IMR-90 (cell line): ENCODE measurements around the gene RIPOR3. TPM values are rescaled to one million over a fixed set of nuclear protein-coding genes. Genes with fewer than 3 reads are reported as not detected.

Source experiments
- ATAC-seq: fragments of 200-7000 bp; cut with Tn5 transposase; 2 replicates; pipeline ENCODE4 v1.9.1; 2020; ENCODE audit warnings: low read depth, mild to moderate bottlenecking, moderate library complexity
- BruUV-seq: library from RNA; stranded (reverse); fragments of 400-500 nt; replicated peaks from 2 replicates; lab custom pipeline; 2021; lab: Mats Ljungman, UMichigan
- CTCF ChIA-PET: fragments of 300-600 bp; formaldehyde crosslinking; extraction: SDS; loops from one replicate; lab custom pipeline; 2021; ENCODE audit warnings: antibody characterized with exemption; lab: Yijun Ruan, JAX
- POLR2A ChIA-PET: fragments of 300-600 bp; sonication (Branson Sonifier 250); formaldehyde crosslinking; loops from one replicate; lab custom pipeline; 2022; ENCODE audit warnings: antibody characterized with exemption; ENCODE audit not compliant: unreplicated experiment; lab: Charles Lee
- DNase-seq: peaks from one replicate; pipeline ENCODE4 v3.0.0; 2013
- H2AFZ ChIP-seq: replicated peaks from 2 replicates; pipeline ENCODE3; 2013; ENCODE audit warnings: low read length, mild to moderate bottlenecking; ENCODE audit not compliant: poor library complexity
- H2AK5ac ChIP-seq: 2 replicates; pipeline ENCODE4 v1.6.1; 2013; ENCODE audit warnings: low read depth, low read length, inconsistent platforms
- H2AK9ac ChIP-seq: replicated peaks from 2 replicates; pipeline ENCODE3; 2013; ENCODE audit warnings: mild to moderate bottlenecking, low read depth, low read length, moderate library complexity; ENCODE audit not compliant: poor library complexity
- H2BK120ac ChIP-seq: 2 replicates; pipeline ENCODE4 v1.6.1; 2013; ENCODE audit warnings: low read depth, low read length, inconsistent platforms
- H2BK15ac ChIP-seq: 3 replicates; pipeline ENCODE4 v1.6.1; 2013; ENCODE audit warnings: low read depth, low read length, inconsistent platforms
- H2BK20ac ChIP-seq: 2 replicates; pipeline ENCODE4 v1.6.1; 2013; ENCODE audit warnings: low read depth, mild to moderate bottlenecking, inconsistent platforms, low read length, moderate library complexity
- H2BK5ac ChIP-seq: 2 replicates; pipeline ENCODE4 v1.6.1; 2013; ENCODE audit warnings: mild to moderate bottlenecking, low read depth, low read length, inconsistent platforms; ENCODE audit not compliant: poor library complexity, severe bottlenecking
- H3K14ac ChIP-seq: replicated peaks from 2 replicates; pipeline ENCODE4 v1.6.1; 2013; ENCODE audit warnings: low read depth, low read length, inconsistent platforms
- H3K18ac ChIP-seq: 2 replicates; pipeline ENCODE4 v1.6.1; 2013; ENCODE audit warnings: low read depth, low read length, control low read depth
- H3K23ac ChIP-seq: 2 replicates; pipeline ENCODE4 v1.6.1; 2013; ENCODE audit warnings: low read depth, low read length, inconsistent platforms
- H3K27ac ChIP-seq: 2 replicates; pipeline ENCODE4 v1.5.1; 2013; ENCODE audit warnings: mild to moderate bottlenecking, control low read depth, low read length; ENCODE audit not compliant: insufficient read depth
- H3K27me3 ChIP-seq: 2 replicates; pipeline ENCODE4 v1.6.1; 2013; ENCODE audit warnings: low read length; ENCODE audit not compliant: control insufficient read depth, insufficient read depth
- H3K36me3 ChIP-seq: 2 replicates; pipeline ENCODE4 v1.6.1; 2013; ENCODE audit warnings: low read length, mixed read lengths; ENCODE audit not compliant: control insufficient read depth, insufficient read depth
- H3K4ac ChIP-seq: 2 replicates; pipeline ENCODE4 v1.6.1; 2013; ENCODE audit warnings: low read depth, low read length, inconsistent platforms
- H3K4me1 ChIP-seq: 2 replicates; pipeline ENCODE4 v1.6.1; 2013; ENCODE audit warnings: low read length, mixed read lengths; ENCODE audit not compliant: control insufficient read depth, insufficient read depth
- H3K4me2 ChIP-seq: 2 replicates; pipeline ENCODE4 v1.6.1; 2013; ENCODE audit warnings: low read depth, mild to moderate bottlenecking, control low read depth, low read length, moderate library complexity
- H3K4me3 ChIP-seq: 2 replicates; pipeline ENCODE4 v1.5.1; 2013; ENCODE audit warnings: low read depth, mild to moderate bottlenecking, control low read depth, low read length, moderate library complexity; ENCODE audit not compliant: insufficient read depth
- H3K56ac ChIP-seq: 2 replicates; pipeline ENCODE4 v1.6.1; 2013; ENCODE audit warnings: low read length, inconsistent platforms; ENCODE audit not compliant: insufficient read depth; ENCODE audit errors: extremely low read depth
- H3K79me1 ChIP-seq, 2 experiments: 2 replicates each; pipeline ENCODE4 v1.6.1; 2013; ENCODE audit warnings: low read length in 2 of 2, inconsistent platforms in 1 of 2, low read depth in 1 of 2
- H3K9ac ChIP-seq: 2 replicates; pipeline ENCODE4 v1.6.1; 2013; ENCODE audit warnings: low read depth, low read length, control low read depth
- H3K9me1 ChIP-seq: 2 replicates; pipeline ENCODE4 v1.6.1; 2013; ENCODE audit warnings: low read length, inconsistent platforms; ENCODE audit not compliant: insufficient read depth
- H3K9me3 ChIP-seq: 2 replicates; pipeline ENCODE4 v1.6.1; 2013; ENCODE audit warnings: low read length; ENCODE audit not compliant: control insufficient read depth, insufficient read depth
- H4K20me1 ChIP-seq: 2 replicates; pipeline ENCODE4 v1.6.1; 2013; ENCODE audit warnings: low read length, inconsistent platforms; ENCODE audit not compliant: insufficient read depth
- H4K5ac ChIP-seq: 2 replicates; pipeline ENCODE4 v1.6.1; 2013; ENCODE audit warnings: mild to moderate bottlenecking, low read depth, low read length, control low read depth
- H4K8ac ChIP-seq, 2 experiments: 2 replicates each; pipeline ENCODE4 v1.6.1; 2013; ENCODE audit warnings: low read depth in 2 of 2, low read length in 2 of 2, control low read depth in 1 of 2, inconsistent platforms in 1 of 2
- H4K91ac ChIP-seq: 2 replicates; pipeline ENCODE4 v1.6.1; 2013; ENCODE audit warnings: low read depth, low read length, inconsistent platforms; ENCODE audit not compliant: insufficient read depth
- BHLHE40 ChIP-seq: fragments of 150-350 bp; IDR thresholded peaks from 2 replicates; pipeline ENCODE4 v1.6.1; 2016; ENCODE audit warnings: mild to moderate bottlenecking, low read depth, low read length
- CHD1 ChIP-seq: IDR thresholded peaks from 2 replicates; pipeline ENCODE4 v1.6.1; 2012; ENCODE audit warnings: low read depth, low read length, improper control_type of control experiment
- CTCF ChIP-seq: conservative IDR thresholded peaks from 2 replicates; pipeline ENCODE4 v1.5.1; 2012; ENCODE audit warnings: mild to moderate bottlenecking, low read depth, low read length, improper control_type of control experiment
- FOS ChIP-seq: fragments of 150-350 bp; IDR thresholded peaks from 2 replicates; pipeline ENCODE4 v1.6.1; 2016; ENCODE audit warnings: low read depth, low read length
- MAFK ChIP-seq: IDR thresholded peaks from 2 replicates; pipeline ENCODE4 v1.6.1; 2012; ENCODE audit warnings: low read depth, low read length, improper control_type of control experiment
- MAZ ChIP-seq: IDR thresholded peaks from 2 replicates; pipeline ENCODE4 v1.6.1; 2012; ENCODE audit warnings: low read depth, mild to moderate bottlenecking, low read length, improper control_type of control experiment, moderate library complexity, borderline replicate concordance
- MXI1 ChIP-seq: IDR thresholded peaks from 2 replicates; pipeline ENCODE4 v1.6.1; 2012; ENCODE audit warnings: low read depth, mild to moderate bottlenecking, low read length, moderate library complexity, borderline replicate concordance
- NFE2L2 ChIP-seq: fragments of 150-350 bp; IDR thresholded peaks from 2 replicates; pipeline ENCODE4 v1.6.1; 2016; ENCODE audit warnings: low read depth, mild to moderate bottlenecking, low read length
- POLR2A ChIP-seq: IDR thresholded peaks from 2 replicates; pipeline ENCODE4 v1.6.1; 2012; ENCODE audit warnings: mild to moderate bottlenecking, low read depth, low read length
- RCOR1 ChIP-seq: IDR thresholded peaks from 2 replicates; pipeline ENCODE4 v1.6.1; 2012; ENCODE audit warnings: mild to moderate bottlenecking, low read length, improper control_type of control experiment; ENCODE audit not compliant: insufficient replicate concordance
- RFX5 ChIP-seq: IDR thresholded peaks from 2 replicates; pipeline ENCODE4 v1.8.0; 2012; ENCODE audit warnings: low read depth, mild to moderate bottlenecking, low read length, moderate library complexity
- SMC3 ChIP-seq: fragments of 150-350 bp; IDR thresholded peaks from 2 replicates; pipeline ENCODE4 v1.6.1; 2016; ENCODE audit warnings: low read depth, mild to moderate bottlenecking, antibody characterized with exemption, low read length, moderate library complexity
- USF2 ChIP-seq: fragments of 150-350 bp; IDR thresholded peaks from 2 replicates; pipeline ENCODE4 v1.6.1; 2017; ENCODE audit warnings: mild to moderate bottlenecking, antibody characterized with exemption, low read length, low read depth
- WGBS, 2 experiments: methylation state at CpG; one replicate each; pipeline versions ENCODE4 v1.1.5 to v1.1.7; 2013; ENCODE audit warnings: missing lambda C conversion rate in 2 of 2; ENCODE audit not compliant: insufficient read length in 1 of 2; ENCODE audit errors: extremely low coverage in 2 of 2; 5-methylcytosine and 5-hydroxymethylcytosine counted together
- dilution Hi-C: fragments of 300-500 bp; cut with HindIII; formaldehyde crosslinking; loops from one replicate; pipeline ENCODE4 v1.14.3; 2018; ENCODE audit warnings: low sequenced_read_pairs; ENCODE audit not compliant: unreplicated experiment
- in situ Hi-C: fragments of 300-500 bp; cut with MboI; formaldehyde crosslinking; loops from 3 replicates; pipeline ENCODE4 v1.14.3; 2019; ENCODE audit warnings: low sequenced_read_pairs, inconsistent platforms, mixed read lengths
- intact Hi-C: fragments of 100-400 bp; cut with micrococcal nuclease; formaldehyde crosslinking; loops from 2 replicates; pipeline ENCODE4 v1.10.0; 2022
- polyA plus RNA-seq, 3 experiments: library from polyadenylated mRNA; depleted of rRNA; stranded (reverse); fragments of >200 nt; gene quantifications; 2 replicates each; pipeline ENCODE4 v1.2.3, GENCODE V29; 2012; ENCODE audit warnings: low replicate concordance in 1 of 3
- total RNA-seq: library from RNA; depleted of rRNA; stranded (reverse); fragments of >200 nt; gene quantifications from 2 replicates; pipeline ENCODE4 v1.2.3, GENCODE V29; 2012
- TF ChIP-seq, protein P1 (sequence below): fragments of 150-350 bp; IDR thresholded peaks from 2 replicates; pipeline ENCODE4 v1.6.1; 2016; ENCODE audit warnings: low read depth, mild to moderate bottlenecking, low read length, moderate library complexity, borderline replicate concordance

RIPOR3 gene
- total and polyA plus RNA-seq, 2 of the 4 experiments (the other 2 are of a cell fraction), result 0.54 to 1.7 TPM

DNA sequence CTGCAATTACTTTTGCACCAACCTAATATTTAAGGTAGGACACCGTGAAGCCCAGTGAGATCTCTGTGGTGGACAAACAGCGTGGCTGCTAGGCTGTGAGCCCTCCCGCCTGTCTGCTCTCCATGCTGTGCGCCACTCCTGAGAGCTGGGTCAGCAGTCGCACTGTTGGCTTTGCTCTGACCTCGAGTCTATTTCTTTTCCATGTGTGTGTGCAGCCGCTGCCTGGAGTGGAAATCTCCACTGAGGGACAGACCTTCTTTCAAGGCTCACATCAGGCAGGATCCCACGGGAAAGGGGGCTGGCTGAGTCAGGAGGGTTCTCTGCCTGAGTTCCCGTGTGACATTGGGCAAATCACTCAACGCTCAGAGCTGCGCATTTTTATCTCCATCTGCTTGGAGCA, 27.1 kb downstream of the RIPOR3 start:
- H3K9me3 ChIP-seq, result no peaks in the 10 kb centered on the region
- no peak overlapping the region for H3K18ac ChIP-seq
- H3K79me1 ChIP-seq, result peaks cover 0 to 24% of the 10 kb centered on the region in 2 experiments; a peak in 2 of 4 replicates
- 0 out of 2 replicates have a peak overlapping the region, but pooled peaks have one; percentile 43 for H3K4ac ChIP-seq
- peak overlapping the region; percentile 12; the same call in 1 of the 2 replicates for H4K91ac ChIP-seq
- H2AFZ ChIP-seq, result peak overlapping the region; percentile 11
- H3K27me3 ChIP-seq, result no peaks in the 10 kb centered on the region
- H3K27ac ChIP-seq, result no peak overlapping the region
- H3K4me3 ChIP-seq, result no peak overlapping the region
- no peaks in the 10 kb centered on the region for H3K36me3 ChIP-seq
- no TSS peak for BruUV-seq
- dilution Hi-C loops, result no loop called here
- DNase-seq (no peak), ATAC-seq (no peak)
- intact Hi-C loops, result no loop called here
- peak overlapping the region; percentile 66 for H2AK5ac ChIP-seq
- no peak overlapping the region for H4K8ac ChIP-seq
- H2BK5ac ChIP-seq, result no peak overlapping the region
- no peak overlapping the region for H3K14ac ChIP-seq
- H4K5ac ChIP-seq, result no peak overlapping the region
- no peak overlapping the region for H3K4me2 ChIP-seq
- no peak overlapping the region for H2BK20ac ChIP-seq
- H3K9ac ChIP-seq, result no peak overlapping the region
- H2BK120ac ChIP-seq, result peak overlapping the region; percentile 32
- H3K4me1 ChIP-seq, result peaks cover 9% of the 10 kb centered on the region
- H3K56ac ChIP-seq, result no peak overlapping the region
- in situ Hi-C loops, result no loop called here
- ChIA-PET POLR2A (no interaction called here), CTCF (interaction anchor here (1.7 kb wide), 1 partner anchor 80 kb away, joined by 3 read pairs; no protein-coding TSS in a partner anchor)
- H2BK15ac ChIP-seq, result no peak overlapping the region
- peak overlapping the region; percentile 82 for H2AK9ac ChIP-seq
- H3K9me1 ChIP-seq, result peaks cover 15% of the 10 kb centered on the region
- H4K20me1 ChIP-seq, result no peaks in the 10 kb centered on the region
- no peak overlapping the region for H3K23ac ChIP-seq
- WGBS, 2 experiments, result 80% methylated on average over 2 of the region's 11 CpGs; no CpG with 5 or more reads in 1 of the 2 experiments
- TF ChIP-seq CHD1, result no peak
- TF ChIP-seq MAFK, result no peak
- TF ChIP-seq USF2, result no peak
- TF ChIP-seq RFX5, result no peak
- TF ChIP-seq FOS, result no peak
- no peak for TF ChIP-seq MXI1
- no peak for TF ChIP-seq SMC3
- TF ChIP-seq, protein P1, sequence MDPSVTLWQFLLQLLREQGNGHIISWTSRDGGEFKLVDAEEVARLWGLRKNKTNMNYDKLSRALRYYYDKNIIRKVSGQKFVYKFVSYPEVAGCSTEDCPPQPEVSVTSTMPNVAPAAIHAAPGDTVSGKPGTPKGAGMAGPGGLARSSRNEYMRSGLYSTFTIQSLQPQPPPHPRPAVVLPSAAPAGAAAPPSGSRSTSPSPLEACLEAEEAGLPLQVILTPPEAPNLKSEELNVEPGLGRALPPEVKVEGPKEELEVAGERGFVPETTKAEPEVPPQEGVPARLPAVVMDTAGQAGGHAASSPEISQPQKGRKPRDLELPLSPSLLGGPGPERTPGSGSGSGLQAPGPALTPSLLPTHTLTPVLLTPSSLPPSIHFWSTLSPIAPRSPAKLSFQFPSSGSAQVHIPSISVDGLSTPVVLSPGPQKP, result no peak
- TF ChIP-seq BHLHE40, result no peak
- TF ChIP-seq MAZ, result no peak
- TF ChIP-seq NFE2L2, result no peak
- no peak for TF ChIP-seq CTCF
- no peak for TF ChIP-seq RCOR1
- TF ChIP-seq POLR2A, result no peak
